SHP77 treated with DMSO at 0.1 percent for 48 hours (cell line): ENCODE data around the gene CLIC5.

ENCODE experiments used
- DNase-seq: peaks from one replicate; lab custom pipeline; 2025; lab: John Stamatoyannopoulos, UW

CLIC5 gene

DNA sequence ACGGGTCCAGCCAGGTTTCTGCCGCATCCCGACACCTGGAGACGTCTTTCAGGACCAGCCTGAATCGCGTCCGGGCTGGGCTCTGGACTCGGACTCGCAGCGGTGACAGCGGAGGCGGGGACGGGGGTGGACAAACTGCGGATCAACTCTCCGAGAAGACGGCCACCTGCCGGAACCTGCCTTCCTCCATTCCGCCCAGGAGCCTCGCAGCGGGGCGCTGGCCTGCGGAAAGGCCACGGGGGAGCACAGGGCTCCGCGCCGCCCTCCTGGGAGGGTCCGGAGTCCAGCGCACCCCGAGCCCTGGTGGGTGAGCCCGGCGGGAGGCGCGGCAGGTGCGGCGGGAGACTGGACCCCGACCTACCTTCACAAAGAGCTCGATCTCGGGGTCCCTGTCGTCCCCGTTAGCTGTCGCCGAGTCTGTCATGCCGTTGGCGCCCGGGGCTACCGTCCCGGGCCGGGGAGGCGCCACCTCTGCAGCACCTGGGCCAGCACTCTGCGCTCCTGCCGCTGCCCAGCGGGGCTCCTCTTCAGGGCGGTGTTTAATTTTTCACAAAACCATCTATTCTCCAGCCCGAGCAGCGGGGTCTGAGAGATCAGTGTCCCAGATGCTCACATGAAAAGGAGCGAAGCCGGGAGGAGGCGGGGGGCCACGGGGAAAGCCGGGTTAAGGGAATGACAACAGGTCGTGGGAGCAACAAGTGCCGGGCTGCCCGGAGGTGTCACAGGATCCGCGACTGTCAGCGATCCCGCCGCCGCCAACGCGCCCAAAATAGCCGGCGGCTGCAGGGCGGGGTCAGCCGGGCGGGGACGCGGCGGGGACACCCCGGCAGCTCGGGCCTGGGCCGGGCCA is at the start of gene CLIC5:
Gene CLIC5, minus strand, starts transcription at position 742 of the 850 bp plus-strand sequence. Its CDS starts 318 bp downstream, at position 424.
- no peak for DNase-seq

- no peak for DNase-seq
These were observed 47.3 kb upstream of the CLIC5 start for GRCh38 chr6:46062991-46063390.

- DNase-seq: no peak
These were observed 46.7 kb upstream of the CLIC5 start for GRCh38 chr6:46062312-46062711.

- no peak for DNase-seq
These were observed 45.8 kb upstream of the CLIC5 start for GRCh38 chr6:46061497-46061896.

GRCh38 chr6:46059608-46060007 is 43.9 kb upstream of the CLIC5 start:
- DNase-seq: no peak

DNA sequence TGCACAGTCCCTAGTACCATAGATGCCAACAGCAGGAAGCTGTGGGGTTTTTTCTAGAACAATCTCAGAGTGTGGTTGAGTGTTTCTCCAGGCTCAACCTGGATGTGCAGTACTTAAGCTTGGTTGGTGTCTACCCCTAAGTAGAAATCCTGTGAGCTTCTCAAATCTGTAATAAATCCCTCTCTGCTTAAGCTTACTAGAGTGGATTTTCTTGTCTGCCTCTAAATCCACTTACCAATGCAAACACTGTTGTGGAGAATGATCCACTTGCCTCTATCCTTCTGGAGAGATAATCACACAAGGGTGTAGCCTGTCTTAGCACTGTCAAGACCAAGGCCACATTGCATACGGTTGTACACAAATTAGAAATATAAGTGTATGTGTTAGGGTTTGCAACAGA is 43.3 kb upstream of the CLIC5 start:
- no peak for DNase-seq

DNA sequence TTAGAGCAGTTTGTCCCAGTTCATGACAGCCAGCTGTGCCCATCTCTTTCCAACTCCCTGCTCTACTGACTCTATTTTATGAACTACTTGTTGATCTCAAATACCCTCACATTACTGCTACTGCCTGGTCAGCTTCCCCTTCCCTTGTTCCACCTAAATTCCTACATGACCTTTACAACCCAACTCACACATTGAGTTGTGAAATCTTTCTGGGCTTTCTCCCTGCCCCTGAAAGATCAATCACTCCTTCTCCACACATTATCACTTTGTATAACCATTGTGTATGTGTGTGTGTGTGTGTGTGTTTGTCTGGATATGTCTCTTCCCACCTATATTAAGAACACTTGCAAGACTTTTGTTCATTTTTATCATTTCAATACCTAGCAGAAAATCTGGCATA is 42.1 kb upstream of the CLIC5 start:
- no peak for DNase-seq

- no peak for DNase-seq
These were observed 41.4 kb upstream of the CLIC5 start for GRCh38 chr6:46056906-46057529.

DNA sequence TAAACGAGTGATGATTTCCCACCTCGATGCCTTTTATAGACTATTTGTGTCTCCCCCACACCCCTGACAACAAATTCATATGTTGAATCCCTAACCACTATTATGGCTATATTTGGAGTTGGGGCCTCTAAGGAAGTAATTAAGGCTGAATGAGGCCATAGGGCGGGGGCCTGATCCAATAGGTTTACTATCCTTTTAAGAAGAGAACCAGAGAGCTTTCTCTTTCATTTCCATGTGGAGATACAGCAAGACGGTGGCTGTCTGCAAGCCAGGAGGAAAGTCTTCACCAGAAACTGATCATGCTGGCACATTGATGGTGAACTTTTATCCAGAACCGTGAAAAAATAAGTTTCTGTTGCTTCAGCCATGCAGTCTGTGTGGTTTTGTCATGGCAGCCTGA is 38.9 kb upstream of the CLIC5 start:
- no peak for DNase-seq

- DNase-seq: no peak
These were observed 37.6 kb upstream of the CLIC5 start for GRCh38 chr6:46053039-46053933.

DNA sequence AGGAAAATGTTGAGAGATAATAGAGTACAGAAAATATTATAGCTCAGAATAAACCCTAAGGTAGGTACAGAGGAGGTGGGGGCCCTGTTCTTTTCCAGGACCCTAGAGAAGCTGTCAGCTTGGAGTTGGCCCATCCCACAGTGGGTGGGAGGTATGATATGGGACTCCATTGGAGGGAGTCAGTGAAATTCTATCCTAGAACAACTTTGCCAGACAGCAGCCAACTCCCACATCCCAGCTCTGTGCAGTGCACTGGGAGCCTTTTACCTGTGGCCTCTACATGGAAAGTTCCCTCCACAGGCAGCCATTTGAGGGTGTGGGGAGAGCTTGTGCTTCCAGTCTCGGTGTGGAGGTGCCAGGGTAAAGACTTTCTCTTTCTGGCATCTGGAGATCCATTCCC is 36.8 kb upstream of the CLIC5 start:
- no peak for DNase-seq

GRCh38 chr6:46051962-46052361 is 36.3 kb upstream of the CLIC5 start:
- DNase-seq: peak; percentile 4

DNA sequence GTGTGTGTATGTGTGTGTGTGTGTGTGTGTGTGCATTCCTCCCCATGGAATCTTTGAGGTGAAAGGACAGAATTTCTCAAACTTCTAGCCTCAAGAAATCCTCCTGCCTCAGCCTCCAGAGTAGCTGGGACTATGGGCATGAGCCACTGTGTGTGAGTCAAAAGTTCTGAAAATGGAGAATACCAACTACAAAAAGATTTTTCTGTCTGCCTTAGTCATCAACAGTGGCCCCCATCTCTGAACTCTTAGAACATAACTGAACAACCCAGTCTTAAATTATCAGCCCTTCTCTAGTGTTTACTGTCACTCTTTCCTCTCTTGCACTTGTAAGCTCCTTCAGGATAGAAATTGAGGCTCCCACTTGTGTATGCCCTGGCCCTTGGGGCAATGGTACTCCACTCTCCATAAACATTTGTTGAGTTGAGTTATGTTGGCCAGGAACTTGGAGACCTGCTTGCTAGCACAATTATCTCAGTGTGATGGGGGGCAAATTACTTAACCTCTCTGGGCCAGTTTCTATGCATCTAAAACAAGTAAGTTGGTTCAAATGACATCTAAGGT is 35.3 kb upstream of the CLIC5 start:
- DNase-seq: no peak

- no peak for DNase-seq
These were observed 33.1 kb upstream of the CLIC5 start for GRCh38 chr6:46048646-46049297.

- DNase-seq: no peak
These were observed 31.0 kb upstream of the CLIC5 start for GRCh38 chr6:46046558-46047174.

- DNase-seq: no peak
These were observed 29.4 kb upstream of the CLIC5 start for GRCh38 chr6:46044881-46045617.

DNA sequence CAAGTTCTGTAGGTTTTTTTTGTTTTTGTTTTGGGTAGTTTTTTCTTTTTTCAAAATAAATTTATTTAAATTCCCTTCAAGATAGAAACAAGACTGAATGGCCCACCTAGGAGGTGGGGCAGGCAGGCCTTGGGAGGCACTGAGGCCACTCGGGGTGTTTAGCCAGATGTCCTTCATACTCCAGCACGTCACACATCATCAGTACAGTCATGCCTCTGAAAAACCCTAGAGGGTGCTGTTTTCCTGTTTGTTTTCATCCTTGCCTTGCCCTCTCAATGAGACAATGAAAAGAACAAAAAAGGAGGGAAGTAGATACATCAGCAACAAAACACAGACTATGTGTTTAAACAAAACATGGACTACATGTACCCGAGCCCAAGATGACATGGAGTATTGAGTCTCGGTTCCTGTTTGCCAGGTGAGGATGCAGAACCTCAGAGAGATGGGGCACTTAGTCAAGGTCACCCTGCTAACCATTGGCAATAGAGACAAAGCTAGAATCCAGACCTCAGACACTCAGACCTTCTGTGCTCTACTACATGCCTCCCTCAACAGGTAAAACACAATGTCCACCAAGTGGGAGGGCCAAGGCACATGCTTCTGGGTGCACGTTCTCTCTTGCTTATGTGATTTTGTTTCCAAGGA is 26.8 kb upstream of the CLIC5 start:
- peak; percentile 45 for DNase-seq

DNA sequence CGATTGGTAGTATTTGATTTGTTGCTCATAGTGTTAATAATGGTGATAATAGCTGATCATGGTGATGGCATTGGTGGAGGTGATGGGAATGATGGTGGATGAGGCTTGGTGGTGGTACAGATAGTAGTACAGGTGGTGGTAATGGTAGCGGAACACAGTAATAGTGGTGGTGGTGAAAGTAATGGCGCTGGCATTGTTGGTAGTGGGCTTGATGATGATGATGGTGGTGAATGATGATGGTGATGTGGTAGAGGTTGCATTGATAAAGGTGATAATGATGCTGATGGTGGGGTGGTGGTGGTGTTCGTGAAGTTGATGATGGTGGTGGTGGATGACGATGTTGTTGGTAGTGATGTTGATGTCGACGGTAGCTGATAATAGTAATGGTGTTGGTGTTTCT is 24.6 kb upstream of the CLIC5 start:
- no peak for DNase-seq

DNA sequence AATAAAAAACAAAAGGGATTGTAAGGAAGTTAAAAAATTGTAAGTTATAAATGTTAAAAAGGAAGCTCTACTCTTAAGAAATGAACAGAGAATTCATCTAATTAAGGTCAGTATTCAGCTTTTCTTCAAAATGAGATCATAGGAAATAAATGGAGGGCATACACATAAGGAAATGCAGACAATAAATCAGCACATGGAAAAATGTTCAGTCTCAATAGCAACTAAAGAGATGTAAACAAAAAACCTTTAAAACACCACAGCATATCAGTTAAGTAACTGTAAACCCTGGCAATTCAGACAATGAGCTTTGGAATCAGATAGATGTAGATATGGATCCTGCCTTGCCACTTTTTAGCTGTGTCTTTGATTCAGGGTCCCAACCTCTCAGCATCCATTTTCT is 24.0 kb upstream of the CLIC5 start:
- no peak for DNase-seq

DNA sequence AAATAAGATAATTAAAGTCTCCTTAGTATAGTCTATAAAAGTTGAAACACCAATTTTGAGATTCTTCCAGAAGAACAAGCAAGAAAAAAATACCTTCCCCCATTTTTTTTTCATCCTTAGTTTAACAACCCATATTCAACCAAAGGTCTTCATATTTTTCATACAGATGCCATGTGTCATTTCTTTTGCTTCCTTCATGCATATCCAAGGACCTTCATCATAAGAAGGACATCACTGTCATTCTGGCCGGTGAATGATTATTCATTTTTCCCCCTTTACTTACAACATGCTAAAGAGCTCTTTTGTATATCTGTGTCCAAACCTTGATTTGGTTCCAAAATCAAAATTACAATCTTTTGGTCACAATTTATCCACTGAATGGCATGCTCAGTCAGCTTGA is 21.3 kb upstream of the CLIC5 start:
- DNase-seq: no peak
